ENCODE results near the gene DISC1. TPM values are rescaled to one million over a fixed set of nuclear protein-coding genes. Genes with fewer than 3 reads are reported as not detected.

DISC1 gene
- total RNA-seq, 1 experiment from 2014 or later, result 9.8 TPM

- Mint-ChIP-seq H3K4me3 (ENCODE audit: low read depth, unreplicated experiment) (no peak overlapping the region), H3K27me3 (ENCODE audit: unreplicated experiment) (no peaks in the 10 kb centered on the region), H3K9me3 (ENCODE audit: low read depth, unreplicated experiment) (no peaks in the 10 kb centered on the region), H3K4me1 (ENCODE audit: low read depth, unreplicated experiment) (no peaks in the 10 kb centered on the region), H3K27ac (ENCODE audit: unreplicated experiment) (no peak overlapping the region), H3K36me3 (ENCODE audit: insufficient read depth, unreplicated experiment) (no peaks in the 10 kb centered on the region)
- CTCF ChIA-PET, result no interaction called here
- BruUV-seq (replicated peaks), result no TSS peak
- intact Hi-C loops (cut with micrococcal nuclease; ENCODE audit: unreplicated experiment), result no loop called here
- no peak for DNase-seq
- no peak for TF ChIP-seq CTCF (IDR thresholded peaks at IDR 0.05; ENCODE audit: unreplicated experiment)
These were observed 299.8 kb downstream of the DISC1 start for GRCh38 chr1:231926340-231926739.

- Mint-ChIP-seq H3K4me1 (ENCODE audit: low read depth, unreplicated experiment) (no peaks in the 10 kb centered on the region), H3K36me3 (ENCODE audit: insufficient read depth, unreplicated experiment) (no peaks in the 10 kb centered on the region), H3K27ac (ENCODE audit: unreplicated experiment) (no peak overlapping the region), H3K9me3 (ENCODE audit: low read depth, unreplicated experiment) (no peaks in the 10 kb centered on the region), H3K4me3 (ENCODE audit: low read depth, unreplicated experiment) (no peak overlapping the region), H3K27me3 (ENCODE audit: unreplicated experiment) (no peaks in the 10 kb centered on the region)
- CTCF ChIA-PET, result no interaction called here
- TF ChIP-seq CTCF (IDR thresholded peaks at IDR 0.05; ENCODE audit: unreplicated experiment), result no peak
- intact Hi-C loops (cut with micrococcal nuclease; ENCODE audit: unreplicated experiment), result no loop called here
- BruUV-seq (replicated peaks), result no TSS peak
- no peak for DNase-seq
These were observed 300.3 kb downstream of the DISC1 start for GRCh38 chr1:231926933-231927332.

- no peak for DNase-seq
- BruUV-seq (replicated peaks), result no TSS peak
- Mint-ChIP-seq H3K4me1 (ENCODE audit: low read depth, unreplicated experiment) (no peaks in the 10 kb centered on the region), H3K27me3 (ENCODE audit: unreplicated experiment) (no peaks in the 10 kb centered on the region), H3K9me3 (ENCODE audit: low read depth, unreplicated experiment) (no peaks in the 10 kb centered on the region), H3K4me3 (ENCODE audit: low read depth, unreplicated experiment) (no peak overlapping the region), H3K36me3 (ENCODE audit: insufficient read depth, unreplicated experiment) (no peaks in the 10 kb centered on the region), H3K27ac (ENCODE audit: unreplicated experiment) (no peak overlapping the region)
- CTCF ChIA-PET, result interaction anchor here (0.6 kb wide), 1 partner anchor 24 kb away, joined by 4 read pairs; no protein-coding TSS in a partner anchor
- intact Hi-C loops (cut with micrococcal nuclease; ENCODE audit: unreplicated experiment), result no loop called here
- no peak for TF ChIP-seq CTCF (IDR thresholded peaks at IDR 0.05; ENCODE audit: unreplicated experiment)
These were observed 300.8 kb downstream of the DISC1 start for GRCh38 chr1:231927431-231927830.

- Mint-ChIP-seq H3K4me1 (ENCODE audit: low read depth, unreplicated experiment) (no peaks in the 10 kb centered on the region), H3K36me3 (ENCODE audit: insufficient read depth, unreplicated experiment) (no peaks in the 10 kb centered on the region), H3K27me3 (ENCODE audit: unreplicated experiment) (no peaks in the 10 kb centered on the region), H3K9me3 (ENCODE audit: low read depth, unreplicated experiment) (no peaks in the 10 kb centered on the region), H3K4me3 (ENCODE audit: low read depth, unreplicated experiment) (no peak overlapping the region), H3K27ac (ENCODE audit: unreplicated experiment) (no peak overlapping the region)
- CTCF ChIA-PET, result no interaction called here
- no peak for TF ChIP-seq CTCF (IDR thresholded peaks at IDR 0.05; ENCODE audit: unreplicated experiment)
- DNase-seq, result no peak
- BruUV-seq (replicated peaks), result no TSS peak
- intact Hi-C loops (cut with micrococcal nuclease; ENCODE audit: unreplicated experiment), result no loop called here
These were observed 302.7 kb downstream of the DISC1 start for GRCh38 chr1:231929311-231929710.

Data from Calu3 (cell line).